Body of pancreas (tissue), 4 donors: ENCODE measurements around the gene SSRP1.

ENCODE experiments used
- POLR2A ChIP-seq, 3 donors: fragments of 450-650 bp; IDR thresholded peaks; one replicate each; pipeline ENCODE4 v1.6.1; 2016; ENCODE audit warnings: antibody characterized with exemption in 3 of 3, mild to moderate bottlenecking in 2 of 3
- TF ChIP-seq, protein P1 (sequence below), 7 experiments: fragments of 450-650 bp in 4 of 7; fragments of 200-600 bp in 3 of 7; sonication (generic) in 3 of 7; IDR thresholded peaks; one replicate each; pipeline ENCODE4 v1.5.1; 2016 to 2019; ENCODE audit warnings: antibody characterized with exemption in 7 of 7

DNA sequence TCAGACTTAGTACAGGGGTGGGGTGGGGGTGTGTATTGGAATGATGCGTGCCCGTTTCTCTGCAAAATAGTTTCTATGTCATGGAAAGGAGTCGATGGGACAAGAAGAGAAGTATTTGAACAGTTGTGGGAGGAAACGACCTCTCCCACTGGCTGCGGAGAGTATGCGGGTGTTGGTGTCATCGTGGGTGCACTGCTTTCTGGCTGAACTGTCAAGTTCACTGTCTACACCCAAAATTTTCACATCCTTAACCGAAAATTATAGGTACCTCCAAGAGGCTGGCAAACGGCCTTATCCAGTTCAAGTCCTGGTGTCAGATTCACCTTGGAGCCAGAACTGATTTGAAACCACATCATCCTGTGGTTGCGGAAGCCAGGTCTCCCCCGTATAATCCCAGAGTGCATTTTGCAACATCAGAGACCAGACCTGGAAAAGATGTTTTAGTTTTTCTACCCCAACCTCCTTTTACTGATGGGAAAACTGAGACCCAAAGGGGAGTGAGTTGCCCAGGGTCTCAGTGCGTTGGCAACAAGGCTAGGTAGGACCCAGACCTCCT lies 497 bp upstream of the SSRP1 start:
- TF ChIP-seq, protein P1, sequence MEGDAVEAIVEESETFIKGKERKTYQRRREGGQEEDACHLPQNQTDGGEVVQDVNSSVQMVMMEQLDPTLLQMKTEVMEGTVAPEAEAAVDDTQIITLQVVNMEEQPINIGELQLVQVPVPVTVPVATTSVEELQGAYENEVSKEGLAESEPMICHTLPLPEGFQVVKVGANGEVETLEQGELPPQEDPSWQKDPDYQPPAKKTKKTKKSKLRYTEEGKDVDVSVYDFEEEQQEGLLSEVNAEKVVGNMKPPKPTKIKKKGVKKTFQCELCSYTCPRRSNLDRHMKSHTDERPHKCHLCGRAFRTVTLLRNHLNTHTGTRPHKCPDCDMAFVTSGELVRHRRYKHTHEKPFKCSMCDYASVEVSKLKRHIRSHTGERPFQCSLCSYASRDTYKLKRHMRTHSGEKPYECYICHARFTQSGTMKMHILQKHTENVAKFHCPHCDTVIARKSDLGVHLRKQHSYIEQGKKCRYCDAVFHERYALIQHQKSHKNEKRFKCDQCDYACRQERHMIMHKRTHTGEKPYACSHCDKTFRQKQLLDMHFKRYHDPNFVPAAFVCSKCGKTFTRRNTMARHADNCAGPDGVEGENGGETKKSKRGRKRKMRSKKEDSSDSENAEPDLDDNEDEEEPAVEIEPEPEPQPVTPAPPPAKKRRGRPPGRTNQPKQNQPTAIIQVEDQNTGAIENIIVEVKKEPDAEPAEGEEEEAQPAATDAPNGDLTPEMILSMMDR (IDR thresholded peaks at IDR 0.05): no peak
- no peak for TF ChIP-seq POLR2A (IDR thresholded peaks at IDR 0.05)
